HG03520 (cell line): ENCODE results near the gene CDH12.
"Not testable (repeated sequence)": the region's sequence is repeated elsewhere in the genome, so short reads cannot be mapped to it uniquely, and the experiment has no call there.

Experiments
- ATAC-seq: cut with Tn5 transposase; IDR thresholded peaks from one replicate; pipeline ENCODE4 v1.9.1; 2021; ENCODE audit warnings: mild to moderate bottlenecking, moderate library complexity; ENCODE audit not compliant: unreplicated experiment

CDH12 gene

DNA sequence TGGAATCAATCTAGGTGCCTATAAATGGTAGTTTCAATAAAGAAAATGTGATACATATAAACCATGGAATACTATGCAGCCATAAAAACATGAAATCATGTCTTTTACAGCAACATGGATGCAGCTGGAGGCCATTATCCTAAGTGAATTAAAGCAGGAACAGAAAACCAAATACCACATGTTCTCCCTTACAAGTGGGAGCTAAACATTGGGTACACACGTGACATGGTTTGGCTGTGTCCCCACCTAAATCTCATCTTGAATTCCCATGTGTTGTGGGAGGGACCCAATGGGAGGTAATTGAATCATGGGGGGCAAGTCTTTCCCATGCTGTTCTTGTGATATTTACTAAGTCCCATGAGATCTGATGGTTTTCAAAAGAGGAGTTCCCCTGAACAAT, 78.9 kb downstream of the CDH12 start:
- not testable (repeated sequence) for ATAC-seq

DNA sequence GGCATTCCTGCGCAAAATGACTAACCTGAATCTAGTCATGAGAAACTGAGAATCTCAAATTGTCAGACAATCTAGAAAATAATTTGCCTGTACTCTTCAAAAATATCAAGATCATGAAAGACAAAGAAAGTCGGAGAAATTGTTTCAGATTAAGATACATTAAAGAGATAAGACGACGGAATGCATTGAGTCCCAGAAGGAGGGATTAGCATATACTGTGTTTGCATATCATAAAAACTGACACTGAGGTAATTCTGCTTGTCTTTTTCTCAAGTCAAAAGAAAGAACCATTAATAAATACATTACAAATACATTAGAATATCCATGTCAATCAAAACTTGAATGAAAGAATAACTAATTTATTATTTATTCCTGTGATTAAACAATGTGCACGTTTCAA, 88.4 kb downstream of the CDH12 start:
- no peak for ATAC-seq

DNA sequence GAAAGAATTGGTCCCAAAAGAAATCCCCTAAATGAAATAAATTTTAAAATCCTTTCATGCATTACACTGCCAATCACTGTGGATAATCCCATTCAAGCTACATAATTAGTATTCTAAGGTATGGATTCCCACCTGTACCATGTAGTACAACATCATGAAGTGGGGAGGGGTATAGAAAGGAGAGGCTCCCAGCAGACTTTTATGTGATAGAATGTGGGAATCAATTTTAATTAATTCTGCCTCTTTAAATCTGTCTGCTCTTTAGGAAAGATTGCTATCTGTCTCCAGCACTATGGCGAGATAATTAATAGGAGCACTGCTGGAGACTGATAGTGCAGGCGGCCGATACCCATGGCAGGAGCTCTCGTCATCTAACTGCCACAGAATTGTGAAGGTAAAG, 95.4 kb downstream of the CDH12 start:
- ATAC-seq: no peak

GRCh38 chr5:22754155-22754554, 99.0 kb downstream of the CDH12 start:
- no peak for ATAC-seq

GRCh38 chr5:22751536-22751935, 101.6 kb downstream of the CDH12 start:
- no peak for ATAC-seq

DNA sequence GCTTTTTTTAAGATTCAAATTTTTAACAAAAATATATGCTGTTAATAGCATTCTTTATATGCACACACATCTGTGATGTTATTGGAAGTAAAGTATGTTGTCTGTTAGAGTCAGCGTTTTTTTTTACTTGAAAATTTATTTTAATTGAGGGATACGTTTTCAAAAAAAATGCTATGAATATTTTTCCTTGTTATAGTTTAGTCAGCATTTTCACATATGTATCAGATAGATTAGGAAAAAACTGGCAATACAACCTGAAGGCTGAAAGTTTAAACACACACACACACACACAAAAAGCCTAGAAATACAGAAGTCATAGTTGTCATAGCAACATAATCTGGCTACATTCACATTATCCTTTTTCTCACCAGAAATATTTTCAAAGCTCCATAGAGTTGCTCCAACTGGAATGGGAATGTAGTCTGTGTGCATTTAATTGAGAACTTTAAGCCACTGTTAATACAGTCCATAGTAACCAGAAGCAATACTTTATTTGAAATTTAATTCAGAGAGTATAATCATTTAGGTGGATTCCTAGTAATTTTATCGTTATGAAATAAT, 116.6 kb downstream of the CDH12 start:
- ATAC-seq: no peak

- ATAC-seq: no peak
Measured at GRCh38 chr5:22734907-22735306, 118.2 kb downstream of the CDH12 start.

- ATAC-seq: no peak
Measured at GRCh38 chr5:22728610-22729009, 124.5 kb downstream of the CDH12 start.

DNA sequence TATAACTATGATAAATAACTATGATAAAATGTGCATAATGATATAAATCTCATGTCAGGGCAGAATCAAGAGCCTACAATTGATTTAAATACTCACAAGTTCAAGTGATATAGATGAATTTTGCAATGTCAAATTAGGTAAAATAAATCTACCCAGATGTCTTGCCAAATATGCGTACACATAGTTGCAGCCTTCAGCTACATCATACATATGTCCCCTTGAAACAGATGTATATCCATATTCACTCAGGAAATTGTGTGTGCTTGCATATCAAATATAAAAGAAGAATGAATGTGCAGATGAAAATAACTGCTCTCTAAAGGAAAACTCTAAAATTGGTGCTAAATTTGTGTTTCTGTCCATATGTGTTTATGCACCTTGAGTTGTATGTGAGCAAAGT, 130.7 kb downstream of the CDH12 start:
- no peak for ATAC-seq

DNA sequence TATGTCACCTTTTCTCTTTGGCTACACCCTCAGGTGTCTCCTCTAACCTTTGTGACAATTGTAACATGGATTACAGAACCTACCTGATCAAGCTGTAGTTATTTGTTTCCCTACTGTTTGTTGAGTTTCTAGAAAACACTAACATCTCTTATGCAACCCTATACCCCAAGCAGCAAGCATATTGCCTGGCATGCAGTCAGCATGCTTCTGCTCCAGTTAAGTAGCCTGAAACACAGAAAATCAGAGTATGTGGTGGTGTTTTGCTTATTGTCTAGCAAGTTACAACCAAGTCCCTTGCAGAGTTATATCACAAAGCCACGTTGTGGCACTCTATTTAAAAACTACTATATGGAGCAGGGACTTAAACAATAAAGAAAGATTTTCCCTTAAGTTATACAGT, 131.1 kb downstream of the CDH12 start:
- ATAC-seq: no peak

- ATAC-seq: no peak
Measured at GRCh38 chr5:22719842-22720241, 133.3 kb downstream of the CDH12 start.

GRCh38 chr5:22710660-22711059, 142.5 kb downstream of the CDH12 start:
- no peak for ATAC-seq

GRCh38 chr5:22709743-22710142, 143.4 kb downstream of the CDH12 start:
- no peak for ATAC-seq

DNA sequence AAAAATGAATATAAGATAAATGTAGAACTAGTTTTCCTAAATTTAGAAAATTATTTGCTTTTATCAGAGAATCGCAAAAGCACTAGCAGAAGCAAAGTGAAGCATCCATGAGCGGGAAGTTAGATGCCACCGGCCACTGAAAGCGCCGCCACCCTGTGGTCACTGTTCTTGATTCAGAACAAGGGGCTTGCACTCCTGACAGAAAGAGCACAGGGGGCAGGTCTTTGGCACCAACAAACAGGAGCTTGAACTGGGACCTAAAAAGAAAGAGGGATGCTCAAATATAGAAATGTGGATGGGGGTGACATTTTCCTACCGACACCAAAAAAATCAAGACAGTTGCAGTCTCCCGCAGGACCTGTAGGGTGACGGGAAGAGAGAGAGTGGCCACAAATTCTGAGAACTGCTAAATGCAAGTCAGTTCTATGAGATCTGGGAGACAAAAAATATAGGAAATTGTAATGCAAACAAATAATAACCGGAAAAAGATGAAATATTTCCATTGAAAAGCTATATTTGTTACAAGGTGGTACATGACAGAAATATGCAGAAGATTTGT, 144.3 kb downstream of the CDH12 start:
- ATAC-seq: no peak

DNA sequence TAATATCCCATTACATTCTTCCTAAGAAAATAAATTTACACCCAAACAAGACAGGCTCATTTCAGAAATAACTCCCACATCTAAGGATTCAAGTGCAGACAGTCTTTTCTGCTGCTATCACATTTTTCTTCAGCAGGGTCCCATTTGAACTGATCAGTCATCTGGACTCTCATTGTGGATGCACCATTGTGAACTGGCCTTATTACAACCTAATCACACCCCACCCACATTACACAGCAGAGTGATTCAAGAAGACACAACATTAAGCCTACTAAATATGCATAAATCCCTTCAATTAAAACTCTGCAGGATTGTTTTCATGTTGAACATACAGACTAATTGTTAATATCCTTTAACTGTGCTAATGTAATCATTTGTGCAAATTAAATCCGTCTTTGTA, 146.2 kb downstream of the CDH12 start:
- no peak for ATAC-seq

DNA sequence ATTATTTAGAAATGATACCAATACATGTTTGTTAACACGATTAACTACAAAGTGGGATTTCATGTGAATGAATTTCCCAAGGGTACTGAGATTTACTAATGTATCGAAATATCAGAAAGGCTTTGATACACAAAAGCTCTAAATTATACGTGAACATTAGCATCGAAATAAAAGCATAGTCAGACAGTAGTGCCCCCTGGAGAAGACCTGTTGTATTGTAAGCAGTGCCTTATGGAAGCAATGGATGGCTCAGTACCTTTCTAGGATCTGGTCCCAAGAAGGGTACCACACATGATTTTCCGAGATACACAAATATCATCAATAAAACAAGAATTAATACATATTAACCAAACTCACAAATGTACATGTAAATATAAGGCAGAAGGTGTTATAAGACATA, 153.8 kb downstream of the CDH12 start:
- no peak for ATAC-seq

DNA sequence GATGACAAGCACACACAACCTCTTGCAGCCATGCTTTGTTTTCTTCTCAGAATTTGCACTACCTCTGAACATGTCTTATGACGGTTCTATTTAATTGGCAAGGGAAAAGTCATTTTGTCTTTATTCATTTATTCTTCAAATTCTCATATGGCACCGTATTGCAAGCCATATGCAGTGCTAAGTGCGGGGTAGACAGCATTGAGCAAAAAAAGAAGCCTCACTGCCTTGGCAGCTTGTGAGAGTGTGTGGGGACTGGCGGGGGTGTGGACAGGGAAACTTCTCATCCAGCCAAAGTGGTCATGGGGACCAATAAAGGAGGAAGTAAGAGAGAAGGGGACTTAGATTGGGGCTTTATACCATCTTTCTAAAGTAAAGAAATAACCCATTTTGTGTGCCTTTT, 160.0 kb downstream of the CDH12 start:
- no peak for ATAC-seq

- ATAC-seq: no peak
Measured at GRCh38 chr5:22683050-22683449, 170.1 kb downstream of the CDH12 start.

GRCh38 chr5:22678886-22679285, 174.3 kb downstream of the CDH12 start:
- ATAC-seq: no peak

GRCh38 chr5:22673131-22673530, 180.0 kb downstream of the CDH12 start:
- ATAC-seq: no peak

DNA sequence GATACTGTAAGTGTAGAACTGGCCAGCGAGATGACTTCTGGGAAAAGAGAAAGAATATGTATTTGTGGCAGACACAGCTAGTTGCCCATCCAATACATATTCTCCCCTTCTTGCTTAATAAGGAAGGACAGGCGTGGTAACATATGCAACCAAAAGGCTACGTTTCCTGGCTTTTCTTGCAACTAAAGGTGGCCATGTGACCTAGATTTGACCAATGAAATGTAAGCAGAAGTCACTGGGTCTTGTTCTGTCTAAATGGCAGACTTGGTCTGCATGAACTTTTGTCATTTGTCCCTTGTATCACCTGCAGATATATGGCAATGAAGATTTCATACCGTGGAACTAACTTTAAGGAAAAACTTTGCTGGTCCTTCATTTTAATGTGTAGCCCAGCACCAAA, 183.8 kb downstream of the CDH12 start:
- no peak for ATAC-seq

DNA sequence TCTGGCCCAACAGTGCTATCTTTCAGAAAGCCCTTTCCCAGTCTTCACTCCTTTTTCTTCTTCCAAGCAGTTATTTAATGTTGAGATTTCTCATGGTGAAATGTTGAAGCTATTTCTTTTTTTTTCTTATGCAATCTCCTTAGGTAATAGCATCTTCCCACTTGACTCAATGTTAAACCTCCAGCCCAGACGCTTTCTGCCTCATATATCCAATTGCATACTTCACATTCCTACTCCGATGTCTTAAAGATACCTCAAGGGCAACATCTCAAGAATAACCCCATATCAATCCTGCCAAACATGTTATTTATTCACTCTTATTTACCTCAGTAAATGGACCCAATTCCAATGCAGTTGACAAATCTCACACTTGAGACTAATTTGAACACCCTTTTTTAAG, 187.3 kb downstream of the CDH12 start:
- no peak for ATAC-seq

DNA sequence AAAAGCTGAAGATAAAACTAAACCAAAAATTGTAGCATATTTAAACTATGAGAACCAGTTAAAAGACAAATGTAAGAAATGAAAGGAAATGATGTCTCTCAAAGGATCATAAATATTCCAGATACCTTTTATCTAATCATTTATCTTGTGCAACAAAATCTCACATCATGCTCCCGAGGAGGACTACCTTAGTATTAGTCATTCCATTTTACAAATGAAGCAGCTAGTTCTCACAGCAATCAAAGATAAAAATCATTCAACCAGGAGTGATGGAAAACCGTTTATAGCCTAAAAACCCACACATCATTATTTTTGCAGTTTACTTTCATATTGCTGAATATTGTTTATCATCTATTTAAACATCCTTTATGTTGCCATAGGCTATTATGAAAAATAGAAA, 190.0 kb downstream of the CDH12 start:
- no peak for ATAC-seq
